Measurements from ENCODE around the gene CD36.

CD36 gene

GRCh38 chr7:80637911-80638765, at the start of gene CD36:
TSS of gene CD36 (plus strand) at chr7:80638642. CDS start at chr7:80646741, 8,099 bp downstream.
- no peaks in the 10 kb centered on the region for H3K27me3 ChIP-seq (ENCODE audit: control insufficient read depth, insufficient read depth, low read length)
- no peaks in the 10 kb centered on the region for H3K36me3 ChIP-seq (ENCODE audit: control insufficient read depth, insufficient read depth, low read length)
- H3K9ac ChIP-seq (ENCODE audit: low read length), result no peak within 1 kb of the TSS
- H3K4me1 ChIP-seq (ENCODE audit: control insufficient read depth, insufficient read depth, low read length), result no peaks in the 10 kb centered on the region
- no peaks in the 10 kb centered on the region for H3K9me3 ChIP-seq (ENCODE audit: control insufficient read depth, insufficient read depth, low read depth, low read length)
- no peak within 1 kb of the TSS for H3K4me3 ChIP-seq (ENCODE audit: low read depth, low read length)
- no peak within 1 kb of the TSS for H3K27ac ChIP-seq (ENCODE audit: low read depth, low read length)

- no peak overlapping the region for H3K4me3 ChIP-seq (ENCODE audit: low read depth, low read length)
- H3K27ac ChIP-seq (ENCODE audit: low read depth, low read length), result no peak overlapping the region
- peaks cover 3% of the 10 kb centered on the region; the same call in 1 of the 2 replicates for H3K4me1 ChIP-seq (ENCODE audit: control insufficient read depth, insufficient read depth, low read length)
- H3K27me3 ChIP-seq (ENCODE audit: control insufficient read depth, insufficient read depth, low read length), result no peaks in the 10 kb centered on the region
- no peaks in the 10 kb centered on the region for H3K36me3 ChIP-seq (ENCODE audit: control insufficient read depth, insufficient read depth, low read length)
- H3K9me3 ChIP-seq (ENCODE audit: control insufficient read depth, insufficient read depth, low read depth, low read length), result no peaks in the 10 kb centered on the region
- H3K9ac ChIP-seq (ENCODE audit: low read length), result no peak overlapping the region
Observed at GRCh38 chr7:80589631-80590030, 48.8 kb upstream of the CD36 start.

GRCh38 chr7:80591654-80592053, 46.8 kb upstream of the CD36 start:
- Histone ChIP-seq H3K4me3 (ENCODE audit: low read depth, low read length) (no peak overlapping the region), H3K36me3 (ENCODE audit: control insufficient read depth, insufficient read depth, low read length) (no peaks in the 10 kb centered on the region), H3K9ac (ENCODE audit: low read length) (no peak overlapping the region), H3K27ac (ENCODE audit: low read depth, low read length) (no peak overlapping the region), H3K27me3 (ENCODE audit: control insufficient read depth, insufficient read depth, low read length) (no peaks in the 10 kb centered on the region), H3K9me3 (ENCODE audit: control insufficient read depth, insufficient read depth, low read depth, low read length) (no peaks in the 10 kb centered on the region), H3K4me1 (ENCODE audit: control insufficient read depth, insufficient read depth, low read length) (peaks cover 3% of the 10 kb centered on the region; the same call in 1 of the 2 replicates)

GRCh38 chr7:80593869-80594586, 44.4 kb upstream of the CD36 start:
- H3K27ac ChIP-seq (ENCODE audit: low read depth, low read length), result no peak overlapping the region
- no peaks in the 10 kb centered on the region for H3K9me3 ChIP-seq (ENCODE audit: control insufficient read depth, insufficient read depth, low read depth, low read length)
- H3K4me1 ChIP-seq (ENCODE audit: control insufficient read depth, insufficient read depth, low read length), result no peaks in the 10 kb centered on the region
- no peaks in the 10 kb centered on the region for H3K27me3 ChIP-seq (ENCODE audit: control insufficient read depth, insufficient read depth, low read length)
- H3K4me3 ChIP-seq (ENCODE audit: low read depth, low read length), result no peak overlapping the region
- no peaks in the 10 kb centered on the region for H3K36me3 ChIP-seq (ENCODE audit: control insufficient read depth, insufficient read depth, low read length)
- no peak overlapping the region for H3K9ac ChIP-seq (ENCODE audit: low read length)

- Histone ChIP-seq H3K27me3 (ENCODE audit: control insufficient read depth, insufficient read depth, low read length) (no peaks in the 10 kb centered on the region), H3K9me3 (ENCODE audit: control insufficient read depth, insufficient read depth, low read depth, low read length) (no peaks in the 10 kb centered on the region), H3K9ac (ENCODE audit: low read length) (no peak overlapping the region), H3K4me1 (ENCODE audit: control insufficient read depth, insufficient read depth, low read length) (no peaks in the 10 kb centered on the region), H3K4me3 (ENCODE audit: low read depth, low read length) (no peak overlapping the region), H3K36me3 (ENCODE audit: control insufficient read depth, insufficient read depth, low read length) (no peaks in the 10 kb centered on the region), H3K27ac (ENCODE audit: low read depth, low read length) (no peak overlapping the region)
Observed at GRCh38 chr7:80596933-80597517, 41.4 kb upstream of the CD36 start.

GRCh38 chr7:80597875-80598274, 40.6 kb upstream of the CD36 start:
- Histone ChIP-seq H3K4me1 (ENCODE audit: control insufficient read depth, insufficient read depth, low read length) (no peaks in the 10 kb centered on the region), H3K9me3 (ENCODE audit: control insufficient read depth, insufficient read depth, low read depth, low read length) (no peaks in the 10 kb centered on the region), H3K27me3 (ENCODE audit: control insufficient read depth, insufficient read depth, low read length) (no peaks in the 10 kb centered on the region), H3K27ac (ENCODE audit: low read depth, low read length) (no peak overlapping the region), H3K9ac (ENCODE audit: low read length) (no peak overlapping the region), H3K4me3 (ENCODE audit: low read depth, low read length) (no peak overlapping the region), H3K36me3 (ENCODE audit: control insufficient read depth, insufficient read depth, low read length) (no peaks in the 10 kb centered on the region)

- Histone ChIP-seq H3K27me3 (ENCODE audit: control insufficient read depth, insufficient read depth, low read length) (no peaks in the 10 kb centered on the region), H3K9me3 (ENCODE audit: control insufficient read depth, insufficient read depth, low read depth, low read length) (no peaks in the 10 kb centered on the region), H3K27ac (ENCODE audit: low read depth, low read length) (no peak overlapping the region), H3K4me1 (ENCODE audit: control insufficient read depth, insufficient read depth, low read length) (no peaks in the 10 kb centered on the region), H3K4me3 (ENCODE audit: low read depth, low read length) (no peak overlapping the region), H3K36me3 (ENCODE audit: control insufficient read depth, insufficient read depth, low read length) (no peaks in the 10 kb centered on the region), H3K9ac (ENCODE audit: low read length) (no peak overlapping the region)
Observed at GRCh38 chr7:80600046-80600445, 38.4 kb upstream of the CD36 start.

GRCh38 chr7:80601999-80602398, 36.4 kb upstream of the CD36 start:
- H3K4me1 ChIP-seq (ENCODE audit: control insufficient read depth, insufficient read depth, low read length), result no peaks in the 10 kb centered on the region
- no peaks in the 10 kb centered on the region for H3K27me3 ChIP-seq (ENCODE audit: control insufficient read depth, insufficient read depth, low read length)
- no peaks in the 10 kb centered on the region for H3K36me3 ChIP-seq (ENCODE audit: control insufficient read depth, insufficient read depth, low read length)
- no peak overlapping the region for H3K9ac ChIP-seq (ENCODE audit: low read length)
- H3K4me3 ChIP-seq (ENCODE audit: low read depth, low read length), result no peak overlapping the region
- H3K27ac ChIP-seq (ENCODE audit: low read depth, low read length), result no peak overlapping the region
- H3K9me3 ChIP-seq (ENCODE audit: control insufficient read depth, insufficient read depth, low read depth, low read length), result no peaks in the 10 kb centered on the region

GRCh38 chr7:80603940-80604339, 34.5 kb upstream of the CD36 start:
- Histone ChIP-seq H3K36me3 (ENCODE audit: control insufficient read depth, insufficient read depth, low read length) (no peaks in the 10 kb centered on the region), H3K4me3 (ENCODE audit: low read depth, low read length) (no peak overlapping the region), H3K27me3 (ENCODE audit: control insufficient read depth, insufficient read depth, low read length) (no peaks in the 10 kb centered on the region), H3K9ac (ENCODE audit: low read length) (no peak overlapping the region), H3K27ac (ENCODE audit: low read depth, low read length) (no peak overlapping the region), H3K9me3 (ENCODE audit: control insufficient read depth, insufficient read depth, low read depth, low read length) (no peaks in the 10 kb centered on the region), H3K4me1 (ENCODE audit: control insufficient read depth, insufficient read depth, low read length) (no peaks in the 10 kb centered on the region)

GRCh38 chr7:80604436-80604835, 34.0 kb upstream of the CD36 start:
- Histone ChIP-seq H3K36me3 (ENCODE audit: control insufficient read depth, insufficient read depth, low read length) (no peaks in the 10 kb centered on the region), H3K27me3 (ENCODE audit: control insufficient read depth, insufficient read depth, low read length) (no peaks in the 10 kb centered on the region), H3K4me3 (ENCODE audit: low read depth, low read length) (no peak overlapping the region), H3K9me3 (ENCODE audit: control insufficient read depth, insufficient read depth, low read depth, low read length) (no peaks in the 10 kb centered on the region), H3K4me1 (ENCODE audit: control insufficient read depth, insufficient read depth, low read length) (no peaks in the 10 kb centered on the region), H3K27ac (ENCODE audit: low read depth, low read length) (no peak overlapping the region), H3K9ac (ENCODE audit: low read length) (no peak overlapping the region)

GRCh38 chr7:80607136-80607535, 31.3 kb upstream of the CD36 start:
- no peaks in the 10 kb centered on the region for H3K9me3 ChIP-seq (ENCODE audit: control insufficient read depth, insufficient read depth, low read depth, low read length)
- H3K27me3 ChIP-seq (ENCODE audit: control insufficient read depth, insufficient read depth, low read length), result no peaks in the 10 kb centered on the region
- H3K4me1 ChIP-seq (ENCODE audit: control insufficient read depth, insufficient read depth, low read length), result no peaks in the 10 kb centered on the region
- no peak overlapping the region for H3K9ac ChIP-seq (ENCODE audit: low read length)
- no peaks in the 10 kb centered on the region for H3K36me3 ChIP-seq (ENCODE audit: control insufficient read depth, insufficient read depth, low read length)
- H3K4me3 ChIP-seq (ENCODE audit: low read depth, low read length), result no peak overlapping the region
- no peak overlapping the region for H3K27ac ChIP-seq (ENCODE audit: low read depth, low read length)
